Glutamatergic neuron (in vitro differentiated cells): ENCODE measurements around the gene CRTAP. TPM values are rescaled to one million over a fixed set of nuclear protein-coding genes. Genes with fewer than 3 reads are reported as not detected.
"Not testable (repeated sequence)": the region's sequence is repeated elsewhere in the genome, so short reads cannot be mapped to it uniquely, and the experiment has no call there.

Source experiments
- DNase-seq: peaks from one replicate; pipeline ENCODE4 v3.0.0; 2022
- H3K27ac Mint-ChIP-seq: one replicate; pipeline ENCODE4 v1.8.0; 2020; ENCODE audit warnings: mild to moderate bottlenecking, mixed read lengths, inconsistent platforms; ENCODE audit not compliant: unreplicated experiment
- H3K27me3 Mint-ChIP-seq: one replicate; pipeline ENCODE4 v1.8.0; 2020; ENCODE audit warnings: mild to moderate bottlenecking, moderate library complexity, mixed read lengths, inconsistent platforms; ENCODE audit not compliant: unreplicated experiment
- H3K36me3 Mint-ChIP-seq: one replicate; pipeline ENCODE4 v1.8.0; 2020; ENCODE audit warnings: mild to moderate bottlenecking, mixed read lengths, inconsistent platforms; ENCODE audit not compliant: unreplicated experiment
- H3K4me1 Mint-ChIP-seq: one replicate; pipeline ENCODE4 v1.8.0; 2020; ENCODE audit warnings: mild to moderate bottlenecking, low read depth, mixed read lengths, inconsistent platforms; ENCODE audit not compliant: unreplicated experiment
- H3K4me3 Mint-ChIP-seq: one replicate; pipeline ENCODE4 v1.8.0; 2020; ENCODE audit warnings: mild to moderate bottlenecking, mixed read lengths, inconsistent platforms; ENCODE audit not compliant: unreplicated experiment
- H3K9me3 Mint-ChIP-seq: one replicate; pipeline ENCODE4 v1.8.0; 2020; ENCODE audit warnings: mild to moderate bottlenecking, moderate library complexity, mixed read lengths, inconsistent platforms; ENCODE audit not compliant: unreplicated experiment
- total RNA-seq: library from RNA; stranded (reverse); fragmentation: NEBNext Ultra II Directional; extraction: Animal tissue kit (Norgen Biotek cat#: 25700); gene quantifications from one replicate; pipeline ENCODE4 v1.2.1, GENCODE V29; 2021; ENCODE audit not compliant: unreplicated experiment
- TF ChIP-seq, protein P1 (sequence below): fragments of 200-600 bp; sonication (generic); IDR thresholded peaks from one replicate; pipeline ENCODE4 v1.5.0; 2021; ENCODE audit not compliant: partially characterized antibody, unreplicated experiment

CRTAP gene
- total RNA-seq, 1 donor from 2014 or later: 43.2 TPM

GRCh38 chr3:33152363-33153360 is 38.8 kb downstream of the CRTAP start:
- no peaks in the 10 kb centered on the region for H3K4me1 Mint-ChIP-seq
- H3K27ac Mint-ChIP-seq: no peak overlapping the region
- H3K27me3 Mint-ChIP-seq: peaks cover 7% of the 10 kb centered on the region
- H3K4me3 Mint-ChIP-seq: no peak overlapping the region
- DNase-seq: no peak
- peaks cover 2% of the 10 kb centered on the region for H3K9me3 Mint-ChIP-seq
- TF ChIP-seq, protein P1, sequence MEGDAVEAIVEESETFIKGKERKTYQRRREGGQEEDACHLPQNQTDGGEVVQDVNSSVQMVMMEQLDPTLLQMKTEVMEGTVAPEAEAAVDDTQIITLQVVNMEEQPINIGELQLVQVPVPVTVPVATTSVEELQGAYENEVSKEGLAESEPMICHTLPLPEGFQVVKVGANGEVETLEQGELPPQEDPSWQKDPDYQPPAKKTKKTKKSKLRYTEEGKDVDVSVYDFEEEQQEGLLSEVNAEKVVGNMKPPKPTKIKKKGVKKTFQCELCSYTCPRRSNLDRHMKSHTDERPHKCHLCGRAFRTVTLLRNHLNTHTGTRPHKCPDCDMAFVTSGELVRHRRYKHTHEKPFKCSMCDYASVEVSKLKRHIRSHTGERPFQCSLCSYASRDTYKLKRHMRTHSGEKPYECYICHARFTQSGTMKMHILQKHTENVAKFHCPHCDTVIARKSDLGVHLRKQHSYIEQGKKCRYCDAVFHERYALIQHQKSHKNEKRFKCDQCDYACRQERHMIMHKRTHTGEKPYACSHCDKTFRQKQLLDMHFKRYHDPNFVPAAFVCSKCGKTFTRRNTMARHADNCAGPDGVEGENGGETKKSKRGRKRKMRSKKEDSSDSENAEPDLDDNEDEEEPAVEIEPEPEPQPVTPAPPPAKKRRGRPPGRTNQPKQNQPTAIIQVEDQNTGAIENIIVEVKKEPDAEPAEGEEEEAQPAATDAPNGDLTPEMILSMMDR: no peak
- peaks cover 10% of the 10 kb centered on the region for H3K36me3 Mint-ChIP-seq

DNA sequence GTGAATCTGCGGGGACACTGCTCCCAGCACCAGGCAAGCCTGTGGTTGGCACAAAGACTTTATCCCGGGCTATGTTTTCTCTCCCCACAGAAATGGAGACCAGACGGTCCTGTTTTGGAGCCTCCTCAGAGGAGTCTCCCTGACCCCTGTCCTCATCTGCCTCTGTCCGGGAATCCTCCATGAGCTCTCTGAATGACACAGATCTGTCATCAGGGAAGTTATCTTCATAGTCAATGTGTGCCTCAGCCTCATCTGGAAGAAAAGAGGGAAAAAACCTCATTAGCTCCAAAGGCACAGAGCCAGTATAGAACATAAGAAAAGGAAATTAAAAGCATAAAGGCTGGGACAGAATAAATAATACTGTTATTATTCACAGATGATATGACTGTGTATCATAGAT is 40.0 kb downstream of the CRTAP start:
- TF ChIP-seq, protein P1: no peak
- Mint-ChIP-seq H3K9me3 (peaks cover 2% of the 10 kb centered on the region), H3K27me3 (peaks cover 7% of the 10 kb centered on the region), H3K4me3 (no peak overlapping the region), H3K36me3 (peaks cover 10% of the 10 kb centered on the region), H3K4me1 (no peaks in the 10 kb centered on the region), H3K27ac (no peak overlapping the region)
- DNase-seq: no peak

- DNase-seq: no peak
- peaks cover 2% of the 10 kb centered on the region for H3K9me3 Mint-ChIP-seq
- H3K27ac Mint-ChIP-seq: no peak overlapping the region
- H3K4me1 Mint-ChIP-seq: no peaks in the 10 kb centered on the region
- peaks cover 7% of the 10 kb centered on the region for H3K27me3 Mint-ChIP-seq
- no peak overlapping the region for H3K4me3 Mint-ChIP-seq
- H3K36me3 Mint-ChIP-seq: peaks cover 10% of the 10 kb centered on the region
- TF ChIP-seq, protein P1: no peak
Observed at GRCh38 chr3:33155301-33155700, 41.5 kb downstream of the CRTAP start.

DNA sequence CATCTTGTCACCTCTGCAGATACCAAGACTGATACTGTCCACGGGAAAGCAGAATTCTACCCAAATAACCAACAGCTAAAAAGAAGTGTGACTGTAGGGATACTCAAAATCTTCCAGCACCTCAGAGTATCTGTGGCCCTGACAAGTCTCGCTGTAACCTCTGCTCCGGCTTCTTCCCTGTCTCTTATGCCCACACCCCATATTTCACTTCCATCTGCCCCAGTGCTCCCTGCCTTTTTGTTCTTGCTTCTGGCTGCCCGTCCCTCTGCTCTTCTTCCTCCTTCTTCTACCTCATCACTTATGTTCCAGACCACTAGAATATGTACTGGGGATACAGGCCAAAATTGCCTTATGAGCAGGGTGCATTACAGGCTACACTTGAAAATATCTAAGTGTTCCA is 45.4 kb downstream of the CRTAP start:
- Mint-ChIP-seq H3K36me3 (no peaks in the 10 kb centered on the region), H3K27me3 (no peaks in the 10 kb centered on the region), H3K9me3 (no peaks in the 10 kb centered on the region), H3K4me1 (no peaks in the 10 kb centered on the region), H3K27ac (no peak overlapping the region), H3K4me3 (no peak overlapping the region)
- TF ChIP-seq, protein P1: no peak
- no peak for DNase-seq

- no peaks in the 10 kb centered on the region for H3K36me3 Mint-ChIP-seq
- no peaks in the 10 kb centered on the region for H3K27me3 Mint-ChIP-seq
- TF ChIP-seq, protein P1: no peak
- DNase-seq: no peak
- no peaks in the 10 kb centered on the region for H3K4me1 Mint-ChIP-seq
- H3K9me3 Mint-ChIP-seq: no peaks in the 10 kb centered on the region
- H3K4me3 Mint-ChIP-seq: no peak overlapping the region
- no peak overlapping the region for H3K27ac Mint-ChIP-seq
Observed at GRCh38 chr3:33159981-33160380, 46.2 kb downstream of the CRTAP start.

DNA sequence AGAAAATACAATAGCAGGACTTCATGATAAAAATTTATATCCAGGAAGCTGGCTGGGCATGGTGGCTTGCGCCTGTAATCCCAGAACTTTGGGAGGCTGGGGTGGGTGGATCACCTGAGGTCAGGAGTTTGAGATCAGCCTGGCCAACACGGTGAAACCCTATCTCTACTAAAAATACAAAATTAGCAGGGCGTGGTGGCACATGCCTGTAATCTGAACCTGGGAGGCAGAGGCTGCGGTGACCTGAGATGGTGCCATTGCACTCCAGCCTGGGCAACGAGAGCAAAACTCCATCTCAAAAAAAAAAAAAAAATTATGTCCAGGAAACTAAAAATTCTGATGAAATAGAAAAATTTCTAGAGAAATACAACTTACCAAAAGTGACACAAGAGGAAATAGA is 48.8 kb downstream of the CRTAP start:
- not testable (repeated sequence) for H3K4me3 Mint-ChIP-seq, H3K4me1 Mint-ChIP-seq, H3K36me3 Mint-ChIP-seq, H3K27me3 Mint-ChIP-seq, H3K27ac Mint-ChIP-seq, H3K9me3 Mint-ChIP-seq, DNase-seq
